Esophagus squamous epithelium (tissue), 4 donors: ENCODE measurements around the gene SH3BP5L.

Source experiments
- CTCF ChIP-seq, 6 experiments: fragments of 450-650 bp in 4 of 6; fragments of 200-600 bp in 2 of 6; sonication (generic) in 2 of 6; IDR thresholded peaks; one replicate each; pipeline ENCODE4 v1.5.1; 2016 to 2019; ENCODE audit warnings: antibody characterized with exemption in 6 of 6, mild to moderate bottlenecking in 4 of 6, moderate library complexity in 4 of 6
- POLR2A ChIP-seq, 4 donors: fragments of 450-650 bp; IDR thresholded peaks; one replicate each; pipeline ENCODE4 v1.6.1; 2017; ENCODE audit warnings: antibody characterized with exemption in 4 of 4, mild to moderate bottlenecking in 4 of 4, moderate library complexity in 3 of 4

- TF ChIP-seq POLR2A (IDR thresholded peaks at IDR 0.05) (no peak), CTCF (IDR thresholded peaks at IDR 0.05) (no peak)
Observed at GRCh38 chr1:248815407-248816034, 10.2 kb downstream of the SH3BP5L start.
